GM12864 (cell line): ENCODE measurements around the gene OR5K4.

Experiments
- DNase-seq: peaks from one replicate; pipeline ENCODE4 v3.0.0-alpha.2; 2011; ENCODE audit warnings: low read depth
- H3K4me3 ChIP-seq: 2 replicates; pipeline ENCODE4 v1.5.1; 2011; ENCODE audit warnings: mild to moderate bottlenecking, low read depth, low read length, control low read depth
- CTCF ChIP-seq: IDR thresholded peaks from 2 replicates; pipeline ENCODE4 v1.5.1; 2011; ENCODE audit warnings: low read depth, mild to moderate bottlenecking, moderate library complexity, low read length, control low read depth, inconsistent platforms; ENCODE audit errors: missing control alignments

Gene OR5K4

DNA sequence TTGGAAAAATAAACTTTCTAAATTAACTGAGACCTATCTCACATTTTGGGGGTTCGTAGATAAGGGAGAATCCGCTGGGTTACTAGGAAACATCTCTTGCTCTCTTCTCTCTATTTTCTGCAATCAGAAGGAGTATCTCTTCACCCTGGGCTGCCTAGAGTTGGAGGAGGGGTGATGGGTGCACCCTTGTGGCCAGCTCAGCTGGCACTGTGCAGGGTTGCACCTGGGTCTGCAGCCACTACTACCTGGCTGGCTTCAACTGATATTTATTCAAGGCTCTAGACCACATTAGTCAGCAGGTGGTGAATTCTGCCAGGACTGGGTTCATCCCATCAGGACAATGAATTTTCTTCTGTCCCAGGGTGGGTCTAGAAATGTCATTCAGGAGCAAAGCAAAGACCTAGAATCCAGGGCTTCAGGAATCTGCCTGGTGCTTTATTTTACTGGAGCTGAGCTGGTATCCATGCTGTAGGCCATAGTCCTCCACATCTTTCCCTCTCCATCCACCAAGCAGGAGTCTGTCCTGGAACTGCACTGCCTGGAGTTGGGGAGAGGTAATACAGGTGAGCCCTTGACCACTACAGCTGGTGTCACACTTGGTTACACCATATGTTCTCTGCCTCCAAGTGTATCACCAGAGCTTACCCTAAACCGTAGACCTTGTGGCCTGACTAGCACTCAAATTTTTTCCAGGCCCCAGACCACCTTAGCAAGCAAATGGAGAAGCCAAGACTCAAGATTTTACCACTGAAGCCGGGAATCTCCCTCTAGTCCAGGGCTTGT is 14.0 kb downstream of the OR5K4 start:
- TF ChIP-seq CTCF = no peak
- H3K4me3 ChIP-seq = no peak overlapping the region
- no peak for DNase-seq

GRCh38 chr3:98371186-98371585 is 17.5 kb downstream of the OR5K4 start:
- no peak for DNase-seq
- H3K4me3 ChIP-seq = no peak overlapping the region
- no peak for TF ChIP-seq CTCF

DNA sequence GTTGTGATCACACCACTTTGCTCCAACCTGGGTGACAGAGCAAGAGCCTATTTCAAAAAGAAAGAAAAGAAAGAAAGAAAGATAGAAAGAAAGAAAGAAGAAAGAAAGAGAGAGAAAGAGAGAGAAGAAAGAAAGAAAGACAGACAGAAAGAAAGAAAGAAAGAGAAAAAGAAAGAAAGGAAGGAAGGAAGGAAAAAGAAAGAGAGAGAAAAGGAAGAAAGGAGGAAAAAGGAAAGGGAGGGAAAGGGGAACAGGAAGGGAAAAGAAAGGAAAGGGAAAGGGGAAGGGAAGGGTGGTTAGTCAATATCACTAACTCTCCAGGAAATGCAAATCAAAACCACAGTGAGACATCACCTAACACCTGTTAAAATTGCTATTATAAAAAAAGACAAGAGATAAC is 18.2 kb downstream of the OR5K4 start:
- TF ChIP-seq CTCF = no peak
- no peak overlapping the region for H3K4me3 ChIP-seq
- no peak for DNase-seq

- TF ChIP-seq CTCF = no peak
- DNase-seq = no peak
- H3K4me3 ChIP-seq = no peak overlapping the region
Observed at GRCh38 chr3:98372445-98372844, 18.8 kb downstream of the OR5K4 start.

DNA sequence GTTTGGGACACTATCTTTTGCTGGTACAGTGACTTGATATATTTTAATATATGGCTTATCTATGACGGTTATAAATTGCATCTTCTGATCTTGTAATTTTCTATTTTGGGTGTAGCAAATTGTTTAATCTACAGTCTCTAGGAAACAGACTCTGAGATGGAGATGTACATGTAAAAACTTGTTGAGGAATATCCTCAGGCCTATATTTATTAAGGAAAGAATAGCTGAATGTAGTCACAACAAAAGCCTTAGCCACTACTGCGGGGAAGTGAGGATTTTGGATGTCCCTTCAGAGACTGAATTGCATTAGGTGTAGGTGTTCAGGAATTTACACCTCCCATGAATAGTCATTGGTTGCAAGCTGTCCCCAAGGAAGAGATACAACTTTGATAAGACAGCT is 23.0 kb downstream of the OR5K4 start:
- no peak for TF ChIP-seq CTCF
- H3K4me3 ChIP-seq = no peak overlapping the region
- no peak for DNase-seq

DNA sequence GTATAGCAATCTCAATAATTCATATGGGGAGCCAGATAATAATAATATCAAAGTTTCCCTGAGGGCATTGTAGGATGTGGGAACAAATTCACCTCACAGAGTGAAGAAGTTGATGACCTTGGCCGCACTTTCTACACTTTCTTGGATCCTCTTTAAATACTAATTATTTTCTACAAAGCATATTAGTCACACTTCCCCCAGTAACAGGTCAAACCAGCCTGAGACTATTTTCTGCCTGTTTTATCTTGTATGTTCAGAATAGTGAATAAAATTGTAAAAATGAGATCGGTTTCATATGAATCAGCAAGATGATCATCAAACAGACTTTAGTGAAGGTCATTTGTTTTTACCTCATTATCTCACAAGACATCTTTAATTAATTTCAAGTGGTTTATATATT is 34.5 kb downstream of the OR5K4 start:
- DNase-seq = no peak
- H3K4me3 ChIP-seq = no peak overlapping the region
- TF ChIP-seq CTCF = no peak

DNA sequence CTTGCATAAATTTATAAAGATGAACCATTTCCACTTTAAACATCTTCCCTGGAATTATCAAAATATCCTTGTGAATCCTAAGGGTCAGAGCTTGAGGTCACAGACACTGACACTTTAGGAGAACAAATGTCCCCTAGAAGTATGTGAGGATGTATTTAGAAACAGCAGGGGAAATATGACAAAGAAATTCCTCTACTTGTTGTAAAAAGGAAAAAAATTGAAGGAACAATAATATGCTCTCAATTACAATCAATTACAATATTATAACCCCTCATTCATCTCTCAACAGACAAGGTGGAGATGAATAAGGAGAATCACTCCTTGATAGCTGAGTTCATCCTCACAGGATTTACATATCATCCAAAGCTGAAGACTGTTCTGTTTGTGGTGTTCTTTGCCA is 36.7 kb downstream of the OR5K4 start, which contains the start of gene OR5K3:
Gene OR5K3, plus strand, starts transcription at position 301 of the 400 bp plus-strand sequence. Its CDS starts 0 bp downstream, at position 301.
- no peak for TF ChIP-seq CTCF
- H3K4me3 ChIP-seq = no peak within 1 kb of the TSS
- DNase-seq = no peak
